ENCODE data around the gene FOXO3B.
"Not testable (repeated sequence)": the region's sequence is repeated elsewhere in the genome, so short reads cannot be mapped to it uniquely, and the experiment has no call there.

DNA sequence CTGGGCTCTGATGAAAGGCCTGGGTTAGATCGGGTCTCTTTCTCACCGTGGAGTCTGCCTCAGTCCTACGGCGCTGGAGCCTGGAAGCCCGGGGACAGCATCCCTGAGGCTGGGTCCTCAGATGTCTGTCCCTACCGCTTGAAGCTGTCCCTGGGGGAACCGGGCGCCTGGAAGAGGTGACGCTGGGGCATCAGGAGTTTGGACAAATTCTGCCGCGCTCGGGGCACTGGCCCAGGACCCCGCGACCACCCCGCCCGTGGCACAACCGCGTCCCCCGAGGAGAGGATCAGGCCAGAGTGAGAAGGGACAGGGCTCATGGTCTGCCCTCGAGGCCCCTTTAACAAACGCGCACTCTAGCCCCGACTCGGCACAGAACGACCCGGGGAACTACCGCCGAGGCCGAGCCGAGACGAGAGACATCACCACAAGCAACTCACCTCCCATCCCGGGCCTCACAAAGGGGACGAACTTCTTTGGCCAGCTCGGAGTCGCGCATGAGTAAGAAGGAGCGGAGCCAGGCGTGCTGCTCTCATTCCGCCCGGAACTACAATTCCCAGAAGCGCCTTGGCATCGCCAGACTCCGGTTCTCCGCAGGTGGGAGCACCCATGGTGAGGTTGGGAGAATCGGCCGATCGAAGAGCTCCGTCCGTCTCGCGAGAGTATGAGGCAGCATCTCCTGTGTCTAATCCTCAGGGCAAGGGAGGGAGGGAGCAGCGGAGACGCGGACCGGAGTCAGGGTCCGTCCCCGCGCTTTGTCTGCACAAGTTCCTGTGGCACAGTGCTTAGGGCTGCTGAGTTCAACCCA, at the start of gene FOXO3B:
- TF ChIP-seq EZH2phosphoT487 (IDR thresholded peaks at IDR 0.05; ENCODE audit: insufficient read depth, low read depth); EZH2 (IDR thresholded peaks at IDR 0.05; ENCODE audit: insufficient read depth, poor library complexity, severe bottlenecking): not testable (repeated sequence)

All from GM23248 (cell line).